Right lobe of liver (tissue), 6 donors: ENCODE results near the gene NTHL1. TPM values are rescaled to one million over a fixed set of nuclear protein-coding genes. Genes with fewer than 3 reads are reported as not detected.

Experiments used
- ATAC-seq, 4 donors: fragments of 200-7000 bp; cut with Tn5 transposase; one replicate each; pipeline ENCODE4 v1.9.1; 2020; ENCODE audit warnings: mild to moderate bottlenecking in 4 of 4, moderate library complexity in 4 of 4
- DNase-seq, 3 donors: peaks; one replicate each; pipeline ENCODE4 v3.0.0-alpha.2; 2020
- H3K27ac ChIP-seq, 3 donors: fragments of 200-600 bp; one replicate each; pipeline ENCODE4 v1.8.0; 2022
- H3K27me3 ChIP-seq, 2 donors: fragments of 200-600 bp; one replicate each; pipeline ENCODE4 v1.8.0; 2022
- H3K36me3 ChIP-seq, 4 donors: fragments of 200-600 bp; sonication (generic) in 1 of 4; one replicate each; pipeline versions ENCODE4 v1.5.1 to v1.8.0; 2017 to 2022; ENCODE audit warnings: control low read depth in 1 of 4
- H3K4me1 ChIP-seq, 4 donors: fragments of 200-600 bp; sonication (generic) in 1 of 4; one replicate each; pipeline versions ENCODE4 v1.5.1 to v1.8.0; 2017 to 2022; ENCODE audit warnings: control low read depth in 1 of 4
- H3K4me3 ChIP-seq, 3 donors: fragments of 200-600 bp; one replicate each; pipeline ENCODE4 v1.8.0; 2022
- H3K9me3 ChIP-seq, 4 donors: fragments of 200-600 bp; sonication (generic) in 1 of 4; one replicate each; pipeline versions ENCODE4 v1.5.1 to v1.8.0; 2017 to 2022; ENCODE audit warnings: control low read depth in 1 of 4
- POLR2A ChIP-seq: fragments of 450-650 bp; IDR thresholded peaks from one replicate; pipeline ENCODE4 v1.6.1; 2017; ENCODE audit warnings: antibody characterized with exemption, mild to moderate bottlenecking
- WGBS: methylation state at CpG from one replicate; pipeline ENCODE4 v1.1.6; 2018; ENCODE audit warnings: low coverage, low lambda C conversion rate; ENCODE audit not compliant: insufficient coverage; ENCODE audit errors: missing lambda C conversion rate; 5-methylcytosine and 5-hydroxymethylcytosine counted together
- intact Hi-C, 2 donors: fragments of 100-400 bp; cut with DNase I; formaldehyde crosslinking; loops; one replicate each; pipeline versions ENCODE4 v1.11.2 to v1.14.1; 2022
- total RNA-seq, 6 experiments: library from RNA; depleted of rRNA in 2 of 6; stranded (reverse); fragments of >200 nt in 2 of 6; fragmentation: NEBNext Ultra II Directional in 3 of 6; extraction: Animal tissue kit (Norgen Biotek cat#: 25700) in 3 of 6; gene quantifications; one replicate each; pipeline versions ENCODE4 v1.1.0 to v1.2.4, GENCODE V29; 2016 to 2023
- TF ChIP-seq, protein P1 (sequence below), 4 donors: fragments of 200-600 bp in 3 of 4; fragments of 450-650 bp in 1 of 4; IDR thresholded peaks; one replicate each; pipeline versions ENCODE4 v1.5.1 to v1.8.0; 2016 to 2022; ENCODE audit warnings: antibody characterized with exemption in 4 of 4, mild to moderate bottlenecking in 2 of 4
- donor health status: DM: no; HTN: yes; CAD: no.
- donor health status: DM: no; HTN: no; CAD: no.
- donor health status: DM: no; HTN: no; CAD: no.
- donor health status: DM: no; HTN: yes; CAD: no.
- donor health status: DM: no; HTN: yes; CAD: no.

Gene NTHL1
- total RNA-seq, 6 experiments from 2014 or later = 12.0 to 127 (median 42.6) TPM

DNA sequence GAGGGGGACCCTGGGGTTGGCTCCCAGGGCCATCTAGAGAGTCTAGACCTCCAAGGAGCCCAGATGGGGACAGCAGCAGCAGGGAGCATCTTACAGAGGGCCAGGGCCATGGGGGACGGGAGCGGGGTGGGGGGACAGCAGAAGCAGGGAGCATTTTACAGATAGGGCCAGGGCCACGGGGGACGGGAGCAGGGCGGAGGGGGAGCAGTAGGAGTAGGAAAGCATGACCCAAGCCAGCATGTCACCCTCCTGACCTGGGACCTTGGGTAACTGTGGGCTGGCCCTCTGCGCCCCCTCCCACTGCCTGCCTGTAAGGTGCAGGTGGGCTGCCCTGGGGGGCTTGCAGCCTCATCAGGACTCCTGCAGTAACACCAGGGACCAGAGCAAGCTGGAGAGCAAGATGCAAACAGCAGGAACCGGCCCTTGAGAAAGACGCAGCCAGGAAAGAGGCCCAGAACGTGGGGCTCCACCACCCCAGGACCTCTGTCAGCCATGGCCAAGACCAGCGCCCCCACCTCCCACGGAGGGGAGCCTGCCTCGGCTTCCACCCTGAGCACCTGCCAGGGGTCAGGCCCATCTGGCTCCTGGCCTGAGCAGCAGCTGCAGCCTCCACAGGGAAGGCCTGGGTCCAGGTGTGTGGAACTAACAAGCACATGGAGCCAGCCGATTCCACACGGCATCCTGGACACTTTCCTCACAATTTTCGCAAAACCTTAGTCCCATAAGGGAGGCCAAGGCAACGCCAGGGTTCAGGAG is 40.4 kb downstream of the NTHL1 start:
- Histone ChIP-seq H3K27me3 (no peaks in the 10 kb centered on the region), H3K36me3 (peaks cover 0 to 13% (median 5%) of the 10 kb centered on the region in 4 donors), H3K4me3 (no peak overlapping the region), H3K9me3 (no peaks in the 10 kb centered on the region), H3K4me1 (peaks cover 0 to 36% (median 17%) of the 10 kb centered on the region in 4 donors), H3K27ac (no peak overlapping the region)
- 63% methylated on average over 8 of the region's 16 CpGs for WGBS
- TF ChIP-seq, protein P1, sequence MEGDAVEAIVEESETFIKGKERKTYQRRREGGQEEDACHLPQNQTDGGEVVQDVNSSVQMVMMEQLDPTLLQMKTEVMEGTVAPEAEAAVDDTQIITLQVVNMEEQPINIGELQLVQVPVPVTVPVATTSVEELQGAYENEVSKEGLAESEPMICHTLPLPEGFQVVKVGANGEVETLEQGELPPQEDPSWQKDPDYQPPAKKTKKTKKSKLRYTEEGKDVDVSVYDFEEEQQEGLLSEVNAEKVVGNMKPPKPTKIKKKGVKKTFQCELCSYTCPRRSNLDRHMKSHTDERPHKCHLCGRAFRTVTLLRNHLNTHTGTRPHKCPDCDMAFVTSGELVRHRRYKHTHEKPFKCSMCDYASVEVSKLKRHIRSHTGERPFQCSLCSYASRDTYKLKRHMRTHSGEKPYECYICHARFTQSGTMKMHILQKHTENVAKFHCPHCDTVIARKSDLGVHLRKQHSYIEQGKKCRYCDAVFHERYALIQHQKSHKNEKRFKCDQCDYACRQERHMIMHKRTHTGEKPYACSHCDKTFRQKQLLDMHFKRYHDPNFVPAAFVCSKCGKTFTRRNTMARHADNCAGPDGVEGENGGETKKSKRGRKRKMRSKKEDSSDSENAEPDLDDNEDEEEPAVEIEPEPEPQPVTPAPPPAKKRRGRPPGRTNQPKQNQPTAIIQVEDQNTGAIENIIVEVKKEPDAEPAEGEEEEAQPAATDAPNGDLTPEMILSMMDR (IDR thresholded peaks at IDR 0.05) = no peak
- TF ChIP-seq POLR2A = no peak
- intact Hi-C loops = no loop called here
- ATAC-seq (no peak), DNase-seq (no peak)

DNA sequence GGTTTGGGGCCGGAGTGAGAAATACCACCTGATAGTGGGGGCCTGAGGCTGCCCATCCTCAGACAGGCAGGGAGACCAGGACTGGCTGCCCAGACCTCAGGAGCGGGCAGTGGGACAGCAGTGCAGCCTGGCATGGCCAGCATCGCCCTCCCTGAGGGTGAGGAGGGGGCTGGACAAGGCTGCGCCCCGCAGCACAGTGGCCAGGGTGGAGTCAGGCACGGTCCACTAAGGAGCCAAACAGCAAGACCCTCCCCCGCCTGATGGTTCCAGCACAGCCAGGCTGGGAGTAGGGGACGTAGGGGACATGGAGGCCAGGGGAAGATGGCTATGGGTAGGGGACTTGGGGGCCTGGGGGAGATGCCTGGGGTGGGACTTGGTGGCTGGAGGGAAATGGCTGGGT is 41.3 kb downstream of the NTHL1 start:
- 60% methylated on average over 1 of the region's 8 CpGs for WGBS
- intact Hi-C loops = no loop called here
- no peak overlapping the region for H3K27ac ChIP-seq
- no peaks in the 10 kb centered on the region for H3K27me3 ChIP-seq
- ATAC-seq = no peak
- peaks cover 0 to 22% (median 13%) of the 10 kb centered on the region in 4 donors for H3K36me3 ChIP-seq
- H3K4me3 ChIP-seq = no peak overlapping the region
- TF ChIP-seq POLR2A = no peak
- TF ChIP-seq, protein P1 (IDR thresholded peaks at IDR 0.05) = no peak
- no peaks in the 10 kb centered on the region for H3K9me3 ChIP-seq
- H3K4me1 ChIP-seq = peaks cover 0 to 36% (median 17%) of the 10 kb centered on the region in 4 donors
- DNase-seq = no peak

DNA sequence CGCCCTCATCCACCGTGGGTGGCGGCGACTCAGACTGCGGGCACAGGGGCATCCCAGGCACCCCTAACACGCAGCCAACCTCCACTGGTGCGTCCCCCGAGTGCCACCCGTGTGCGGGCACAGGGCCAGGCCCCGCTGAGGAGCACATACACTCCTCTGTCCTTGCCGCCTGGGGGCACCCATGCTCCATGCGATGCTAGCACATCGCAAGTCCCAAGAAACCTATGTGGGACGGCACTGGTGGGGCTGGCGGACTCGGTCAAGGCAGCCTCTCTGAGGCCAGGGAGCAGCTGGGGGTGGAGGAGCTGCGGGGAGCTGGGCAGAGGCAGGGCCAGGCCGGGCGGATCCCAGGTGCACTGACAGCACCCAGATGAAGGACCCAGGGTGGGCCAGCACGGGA is 42.0 kb downstream of the NTHL1 start:
- H3K27me3 ChIP-seq = no peaks in the 10 kb centered on the region
- H3K9me3 ChIP-seq = no peaks in the 10 kb centered on the region
- DNase-seq (peak in 1 of 3 donors; percentile 53), ATAC-seq (no peak)
- no peak overlapping the region for H3K4me3 ChIP-seq
- H3K36me3 ChIP-seq = peaks cover 0 to 29% (median 16%) of the 10 kb centered on the region in 4 donors
- intact Hi-C loops = no loop called here
- WGBS = 66% methylated on average over 3 of the region's 21 CpGs
- TF ChIP-seq, protein P1 (IDR thresholded peaks at IDR 0.05) = no peak
- TF ChIP-seq POLR2A = no peak
- no peak overlapping the region for H3K27ac ChIP-seq
- H3K4me1 ChIP-seq = peaks cover 0 to 36% (median 17%) of the 10 kb centered on the region in 4 donors

DNA sequence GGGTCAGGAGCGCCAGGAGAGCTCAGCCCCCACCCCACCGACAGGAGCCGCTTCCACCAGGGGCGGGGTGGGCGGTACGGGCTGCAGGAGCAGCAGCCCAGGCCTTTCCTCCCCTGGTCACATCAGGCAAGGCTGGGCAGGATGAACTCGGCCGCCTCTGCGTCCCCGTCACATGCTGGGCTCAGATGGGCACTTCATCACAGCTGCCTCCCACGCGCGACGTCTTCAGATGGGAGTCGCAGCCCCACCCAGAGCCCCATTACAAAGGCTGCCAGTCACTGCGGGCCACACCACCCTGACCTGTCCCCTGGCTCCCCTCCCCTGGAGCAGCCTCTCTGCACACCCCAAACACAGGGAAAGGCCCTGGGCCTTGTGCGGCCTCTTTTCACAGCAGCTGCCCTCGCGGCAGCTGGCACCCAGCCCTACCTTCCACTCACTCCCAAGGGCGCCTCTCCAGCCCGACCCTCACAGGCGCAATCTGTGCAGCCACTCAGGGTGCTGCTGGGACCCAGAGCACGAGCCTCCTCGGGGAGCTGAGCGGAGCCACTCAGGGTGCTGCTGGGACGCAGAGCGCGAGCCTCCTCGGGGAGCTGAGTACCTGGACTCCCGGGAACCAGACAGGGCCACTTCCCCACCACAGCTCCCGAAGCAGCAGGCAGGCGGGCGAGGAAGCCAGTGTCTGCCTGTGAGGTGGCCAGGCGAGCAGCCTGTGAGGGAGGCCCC is 42.7 kb downstream of the NTHL1 start:
- H3K27ac ChIP-seq = no peak overlapping the region
- H3K4me1 ChIP-seq = peaks cover 0 to 31% (median 17%) of the 10 kb centered on the region in 4 donors
- H3K36me3 ChIP-seq = peaks cover 0 to 34% (median 19%) of the 10 kb centered on the region in 4 donors
- no peaks in the 10 kb centered on the region for H3K9me3 ChIP-seq
- no peaks in the 10 kb centered on the region for H3K27me3 ChIP-seq
- ATAC-seq (no peak), DNase-seq (no peak)
- intact Hi-C loops = no loop called here
- TF ChIP-seq, protein P1 (IDR thresholded peaks at IDR 0.05) = no peak
- TF ChIP-seq POLR2A = no peak
- WGBS = 57% methylated on average over 6 of the region's 34 CpGs
- H3K4me3 ChIP-seq = no peak overlapping the region
